Astrocyte of the spinal cord (primary cell): ENCODE results near the gene C1GALT1C1L.
"Not testable (repeated sequence)": the region's sequence is repeated elsewhere in the genome, so short reads cannot be mapped to it uniquely, and the experiment has no call there.

Source experiments
- DNase-seq: peaks from one replicate; pipeline ENCODE4 v3.0.0; 2011; ENCODE audit warnings: low read depth, low spot score
- H3K4me3 ChIP-seq: 2 replicates; pipeline ENCODE4 v1.5.1; 2011; ENCODE audit warnings: low read depth, mild to moderate bottlenecking, low read length, moderate library complexity
- CTCF ChIP-seq: IDR thresholded peaks from 2 replicates; pipeline ENCODE4 v1.5.1; 2012; ENCODE audit warnings: low read depth, mild to moderate bottlenecking, low read length, inconsistent platforms
- in situ Hi-C: cut with HindIII; loops from 2 replicates; pipeline ENCODE4 v1.10.0; 2017; ENCODE audit warnings: low sequenced_read_pairs

C1GALT1C1L gene

GRCh38 chr2:43653506-43653905, 22.7 kb downstream of the C1GALT1C1L start:
- no peak for TF ChIP-seq CTCF
- no peak overlapping the region for H3K4me3 ChIP-seq
- in situ Hi-C loops = no loop called here
- no peak for DNase-seq

- no peak for DNase-seq
- TF ChIP-seq CTCF = no peak
- no peak overlapping the region for H3K4me3 ChIP-seq
- in situ Hi-C loops = no loop called here
Measured at GRCh38 chr2:43648994-43649701, 27.1 kb downstream of the C1GALT1C1L start.

DNA sequence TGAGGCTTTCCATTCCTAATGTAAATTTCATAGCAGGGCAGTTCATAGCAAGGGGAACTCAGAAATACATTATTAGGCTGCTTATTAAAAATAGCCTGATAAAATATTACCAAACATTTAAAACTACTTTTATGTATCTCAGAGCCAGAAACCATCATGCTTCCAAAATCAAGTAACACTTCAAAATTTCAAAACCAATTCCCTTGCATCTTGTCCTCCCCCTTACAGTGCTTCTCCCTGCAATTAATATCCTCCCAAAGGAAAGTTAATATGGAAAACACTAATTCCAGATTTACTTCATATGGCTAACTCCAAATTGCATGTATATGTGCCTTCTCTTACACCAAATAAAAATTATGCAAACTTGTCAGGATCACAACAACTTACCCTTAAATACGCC, 32.5 kb downstream of the C1GALT1C1L start:
- in situ Hi-C loops = no loop called here
- no peak overlapping the region for H3K4me3 ChIP-seq
- TF ChIP-seq CTCF = no peak
- DNase-seq = no peak

GRCh38 chr2:43642363-43642762, 33.9 kb downstream of the C1GALT1C1L start:
- no peak overlapping the region for H3K4me3 ChIP-seq
- in situ Hi-C loops = no loop called here
- no peak for TF ChIP-seq CTCF
- no peak for DNase-seq

- peak; percentile 82 for DNase-seq
- peak within 1 kb of the TSS; percentile 57 for H3K4me3 ChIP-seq
- TF ChIP-seq CTCF = no peak
- in situ Hi-C loops = no loop called here
Measured at GRCh38 chr2:43637030-43637803, 39.0 kb downstream of the C1GALT1C1L start, which contains the start of gene PLEKHH2. PLEKHH2 (plus strand) TSS chr2:43637260; CDS start chr2:43644674, 7,414 bp downstream.

- in situ Hi-C loops = no loop called here
- H3K4me3 ChIP-seq = peak overlapping the region; percentile 57
- DNase-seq = no peak
- TF ChIP-seq CTCF = no peak
Measured at GRCh38 chr2:43636621-43637020, 39.6 kb downstream of the C1GALT1C1L start.

DNA sequence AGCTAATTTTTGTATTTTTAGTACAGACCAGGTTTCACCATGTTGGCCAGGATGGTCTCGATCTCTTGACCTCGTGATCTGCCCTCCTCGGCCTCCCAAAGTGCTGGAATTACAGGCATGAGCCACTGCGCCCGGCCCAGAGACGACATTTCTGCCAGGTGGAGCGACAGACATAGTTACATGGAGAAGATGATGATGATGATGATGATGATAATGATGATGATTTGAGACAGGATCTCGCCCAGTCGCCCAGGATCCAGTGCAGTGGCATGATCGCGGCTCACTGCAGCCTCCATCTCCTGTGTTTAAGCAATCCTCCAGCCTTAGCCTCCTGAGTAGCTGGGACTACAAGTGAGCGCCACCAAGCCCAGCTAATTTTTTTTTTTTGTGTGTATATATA, 40.1 kb downstream of the C1GALT1C1L start:
- in situ Hi-C loops, H3K4me3 ChIP-seq, DNase-seq: not testable (repeated sequence)
